ENCODE measurements around the gene HOXD8. TPM values are rescaled to one million over a fixed set of nuclear protein-coding genes. Genes with fewer than 3 reads are reported as not detected.

The HOXD8 gene
- total RNA-seq, 1 donor from 2014 or later = not detected

DNA sequence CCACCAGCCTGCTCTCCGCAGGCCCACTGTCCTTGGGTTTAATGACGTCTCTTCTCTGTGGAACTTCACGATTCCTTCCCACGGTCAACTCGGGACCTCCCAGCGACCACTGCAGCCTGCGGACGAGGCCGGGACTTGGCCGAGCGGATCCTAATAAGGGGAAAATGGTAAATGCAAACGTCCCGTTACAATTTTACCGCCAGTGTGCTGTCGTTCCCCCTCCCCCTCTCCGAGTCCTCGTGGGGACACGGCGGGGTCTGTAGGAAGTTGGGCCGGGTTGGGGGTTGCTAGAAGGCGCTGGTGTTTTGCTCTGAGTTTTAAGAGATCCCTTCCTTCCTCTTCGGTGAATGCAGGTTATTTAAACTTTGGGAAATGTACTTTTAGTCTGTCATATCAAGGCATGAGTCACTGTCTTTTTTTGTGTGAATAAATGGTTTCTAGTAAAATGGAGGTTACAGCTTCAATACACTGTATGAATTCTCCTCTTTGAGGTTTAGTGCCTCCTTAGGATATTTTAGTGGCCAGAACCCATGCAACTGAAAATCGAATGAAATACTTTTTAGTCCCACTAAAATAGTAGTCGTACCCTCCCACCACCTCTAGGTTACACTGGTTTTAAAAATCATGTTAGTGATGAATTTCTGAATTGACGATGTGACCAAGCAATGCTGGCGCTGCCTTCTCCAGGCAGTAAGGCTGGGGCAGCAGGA, 20.2 kb upstream of the HOXD8 start:
- no peak overlapping the region for H3K4me3 Mint-ChIP-seq (ENCODE audit: unreplicated experiment)
- H3K4me1 Mint-ChIP-seq (ENCODE audit: unreplicated experiment) = peaks cover 25% of the 10 kb centered on the region
- peaks cover 83% of the 10 kb centered on the region for H3K27me3 Mint-ChIP-seq (ENCODE audit: unreplicated experiment)
- no peak for DNase-seq (ENCODE audit: extremely low spot score, unreplicated experiment)
- no peaks in the 10 kb centered on the region for H3K9me3 Mint-ChIP-seq (ENCODE audit: unreplicated experiment)
- no peak overlapping the region for H3K27ac Mint-ChIP-seq (ENCODE audit: unreplicated experiment)
- TF ChIP-seq, protein P1, sequence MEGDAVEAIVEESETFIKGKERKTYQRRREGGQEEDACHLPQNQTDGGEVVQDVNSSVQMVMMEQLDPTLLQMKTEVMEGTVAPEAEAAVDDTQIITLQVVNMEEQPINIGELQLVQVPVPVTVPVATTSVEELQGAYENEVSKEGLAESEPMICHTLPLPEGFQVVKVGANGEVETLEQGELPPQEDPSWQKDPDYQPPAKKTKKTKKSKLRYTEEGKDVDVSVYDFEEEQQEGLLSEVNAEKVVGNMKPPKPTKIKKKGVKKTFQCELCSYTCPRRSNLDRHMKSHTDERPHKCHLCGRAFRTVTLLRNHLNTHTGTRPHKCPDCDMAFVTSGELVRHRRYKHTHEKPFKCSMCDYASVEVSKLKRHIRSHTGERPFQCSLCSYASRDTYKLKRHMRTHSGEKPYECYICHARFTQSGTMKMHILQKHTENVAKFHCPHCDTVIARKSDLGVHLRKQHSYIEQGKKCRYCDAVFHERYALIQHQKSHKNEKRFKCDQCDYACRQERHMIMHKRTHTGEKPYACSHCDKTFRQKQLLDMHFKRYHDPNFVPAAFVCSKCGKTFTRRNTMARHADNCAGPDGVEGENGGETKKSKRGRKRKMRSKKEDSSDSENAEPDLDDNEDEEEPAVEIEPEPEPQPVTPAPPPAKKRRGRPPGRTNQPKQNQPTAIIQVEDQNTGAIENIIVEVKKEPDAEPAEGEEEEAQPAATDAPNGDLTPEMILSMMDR (IDR thresholded peaks at IDR 0.05) = no peak
- no peaks in the 10 kb centered on the region for H3K36me3 Mint-ChIP-seq (ENCODE audit: unreplicated experiment)

DNA sequence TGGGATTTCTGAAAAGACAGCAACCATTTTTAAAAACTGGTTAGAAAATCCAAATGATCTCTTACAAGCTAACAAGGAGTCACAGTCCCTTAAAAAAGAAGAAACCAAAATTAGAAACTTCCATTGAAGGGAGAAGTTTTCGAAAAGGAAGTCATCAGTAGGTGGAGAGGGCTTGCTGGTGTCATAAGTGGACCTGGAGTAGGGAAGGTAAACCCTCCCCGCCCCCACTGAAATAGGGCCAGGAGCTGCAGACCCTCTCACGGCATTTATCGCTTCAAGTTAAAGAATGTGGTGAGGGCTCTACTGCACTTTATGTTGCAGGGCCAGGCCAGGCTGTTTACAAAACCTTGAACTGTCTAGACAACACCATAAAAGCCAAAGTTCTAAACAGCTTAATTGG, 19.6 kb upstream of the HOXD8 start:
- Mint-ChIP-seq H3K4me1 (ENCODE audit: unreplicated experiment) (peaks cover 21% of the 10 kb centered on the region), H3K27ac (ENCODE audit: unreplicated experiment) (no peak overlapping the region), H3K27me3 (ENCODE audit: unreplicated experiment) (peaks cover 83% of the 10 kb centered on the region), H3K4me3 (ENCODE audit: unreplicated experiment) (no peak overlapping the region), H3K9me3 (ENCODE audit: unreplicated experiment) (no peaks in the 10 kb centered on the region), H3K36me3 (ENCODE audit: unreplicated experiment) (no peaks in the 10 kb centered on the region)
- no peak for DNase-seq (ENCODE audit: extremely low spot score, unreplicated experiment)
- TF ChIP-seq, protein P1 (IDR thresholded peaks at IDR 0.05) = no peak

GRCh38 chr2:176110415-176111308, 18.8 kb upstream of the HOXD8 start:
- no peak overlapping the region for H3K4me3 Mint-ChIP-seq (ENCODE audit: unreplicated experiment)
- DNase-seq (ENCODE audit: extremely low spot score, unreplicated experiment) = no peak
- no peak overlapping the region for H3K27ac Mint-ChIP-seq (ENCODE audit: unreplicated experiment)
- TF ChIP-seq, protein P1 (IDR thresholded peaks at IDR 0.05) = no peak
- peaks cover 18% of the 10 kb centered on the region for H3K4me1 Mint-ChIP-seq (ENCODE audit: unreplicated experiment)
- H3K9me3 Mint-ChIP-seq (ENCODE audit: unreplicated experiment) = no peaks in the 10 kb centered on the region
- peaks cover 83% of the 10 kb centered on the region for H3K27me3 Mint-ChIP-seq (ENCODE audit: unreplicated experiment)
- H3K36me3 Mint-ChIP-seq (ENCODE audit: unreplicated experiment) = no peaks in the 10 kb centered on the region

GRCh38 chr2:176111309-176111663, 18.2 kb upstream of the HOXD8 start:
- H3K4me3 Mint-ChIP-seq (ENCODE audit: unreplicated experiment) = no peak overlapping the region

More at GRCh38 chr2:176111309-176111663, 18.2 kb upstream of the HOXD8 start:
- H3K36me3 Mint-ChIP-seq (ENCODE audit: unreplicated experiment) = no peaks in the 10 kb centered on the region
- H3K27me3 Mint-ChIP-seq (ENCODE audit: unreplicated experiment) = peaks cover 82% of the 10 kb centered on the region
- no peaks in the 10 kb centered on the region for H3K9me3 Mint-ChIP-seq (ENCODE audit: unreplicated experiment)
- TF ChIP-seq, protein P1 (IDR thresholded peaks at IDR 0.05) = peak; percentile 63
- peaks cover 13% of the 10 kb centered on the region for H3K4me1 Mint-ChIP-seq (ENCODE audit: unreplicated experiment)
- H3K27ac Mint-ChIP-seq (ENCODE audit: unreplicated experiment) = no peak overlapping the region
- no peak for DNase-seq (ENCODE audit: extremely low spot score, unreplicated experiment)

Measured in osteocyte (in vitro differentiated cells).